CD14-positive monocyte (primary cell): ENCODE measurements around the gene TMEM95. TPM values are rescaled to one million over a fixed set of nuclear protein-coding genes. Genes with fewer than 3 reads are reported as not detected.

Experiments used
- DNase-seq, 3 donors: peaks; one replicate each; pipeline ENCODE4 v3.0.0-alpha.2; 2011 to 2022
- H2AFZ ChIP-seq: 2 replicates; pipeline ENCODE4 v1.6.0; 2012; ENCODE audit warnings: mild to moderate bottlenecking, low read depth, low read length, inconsistent platforms; ENCODE audit not compliant: insufficient read depth, poor library complexity, severe bottlenecking
- H3K27ac ChIP-seq, 2 donors: 1 replicate in 1 of 2; 2 replicates in 1 of 2; pipeline ENCODE4 v1.5.1; 2012 to 2013; ENCODE audit warnings: low read length in 2 of 2, control low read depth in 1 of 2, inconsistent platforms in 1 of 2, low read depth in 1 of 2, mild to moderate bottlenecking in 1 of 2
- H3K27me3 ChIP-seq, 2 donors: one replicate each; pipeline versions ENCODE4 v1.6.0 to v1.6.1; 2011 to 2013; ENCODE audit warnings: low read length in 2 of 2; ENCODE audit not compliant: control insufficient read depth in 2 of 2, insufficient read depth in 2 of 2
- H3K36me3 ChIP-seq, 2 donors: replicated peaks in 1 of 2; 1 replicate in 1 of 2; 2 replicates in 1 of 2; pipeline versions ENCODE4 v1.5.1 to v1.6.1; 2012 to 2013; ENCODE audit warnings: low read length in 2 of 2, control low read depth in 1 of 2, inconsistent platforms in 1 of 2, mild to moderate bottlenecking in 1 of 2; ENCODE audit not compliant: insufficient read depth in 2 of 2, control insufficient read depth in 1 of 2
- H3K4me1 ChIP-seq, 2 donors: 1 replicate in 1 of 2; 2 replicates in 1 of 2; pipeline versions ENCODE4 v1.5.1 to v1.6.1; 2012 to 2013; ENCODE audit warnings: low read length in 2 of 2, control low read depth in 1 of 2, inconsistent platforms in 1 of 2, mild to moderate bottlenecking in 1 of 2, moderate library complexity in 1 of 2; ENCODE audit not compliant: insufficient read depth in 2 of 2, control insufficient read depth in 1 of 2
- H3K4me2 ChIP-seq: replicated peaks from 2 replicates; pipeline ENCODE3; 2012; ENCODE audit warnings: low read length, moderate library complexity, mild to moderate bottlenecking; ENCODE audit not compliant: poor library complexity, severe bottlenecking; ENCODE audit errors: extremely low read depth
- H3K4me3 ChIP-seq, 3 experiments: fragments of 200-600 bp in 1 of 3; sonication (generic) in 1 of 3; replicated peaks in 1 of 3; 1 replicate in 2 of 3; 2 replicates in 1 of 3; pipeline ENCODE4 v1.5.1; 2011 to 2013; ENCODE audit warnings: low read length in 3 of 3, mild to moderate bottlenecking in 3 of 3, control low read depth in 2 of 3, low read depth in 2 of 3, inconsistent platforms in 1 of 3, moderate library complexity in 1 of 3
- H3K79me2 ChIP-seq: 2 replicates; pipeline ENCODE4 v1.6.0; 2012; ENCODE audit warnings: mild to moderate bottlenecking, control low read depth, inconsistent platforms, low read length, moderate library complexity; ENCODE audit not compliant: insufficient read depth
- H3K9ac ChIP-seq: 2 replicates; pipeline ENCODE4 v1.6.0; 2017; ENCODE audit warnings: low read length, mild to moderate bottlenecking; ENCODE audit not compliant: insufficient read depth, poor library complexity, severe bottlenecking
- H3K9me3 ChIP-seq, 2 donors: replicated peaks in 1 of 2; 1 replicate in 1 of 2; 2 replicates in 1 of 2; pipeline versions ENCODE4 v1.5.1 to v1.6.1; 2012 to 2013; ENCODE audit warnings: low read length in 2 of 2, control low read depth in 1 of 2; ENCODE audit not compliant: control insufficient read depth in 1 of 2, insufficient read depth in 1 of 2
- H4K20me1 ChIP-seq: 2 replicates; pipeline ENCODE4 v1.6.0; 2012; ENCODE audit warnings: mild to moderate bottlenecking, low read length, control low read depth, moderate library complexity; ENCODE audit not compliant: insufficient read depth
- H3K27ac Mint-ChIP-seq, 7 donors: one replicate each; pipeline ENCODE4 v1.8.0; 2020; ENCODE audit warnings: mild to moderate bottlenecking in 7 of 7, mixed read lengths in 7 of 7, moderate library complexity in 6 of 7, inconsistent platforms in 2 of 7
- H3K27me3 Mint-ChIP-seq, 3 donors: one replicate each; pipeline ENCODE4 v1.8.0; 2021 to 2022; ENCODE audit warnings: low read depth in 3 of 3, mild to moderate bottlenecking in 3 of 3, mixed read lengths in 3 of 3, moderate library complexity in 3 of 3, inconsistent platforms in 1 of 3
- H3K36me3 Mint-ChIP-seq, 2 donors: one replicate each; pipeline ENCODE4 v1.8.0; 2020; ENCODE audit warnings: mixed read lengths in 2 of 2, inconsistent platforms in 1 of 2, mild to moderate bottlenecking in 1 of 2
- H3K4me1 Mint-ChIP-seq: one replicate; pipeline ENCODE4 v1.8.0; 2020; ENCODE audit warnings: mild to moderate bottlenecking, mixed read lengths
- H3K4me3 Mint-ChIP-seq, 2 donors: one replicate each; pipeline ENCODE4 v1.8.0; 2020; ENCODE audit warnings: mild to moderate bottlenecking in 2 of 2, mixed read lengths in 2 of 2, moderate library complexity in 1 of 2
- H3K9me3 Mint-ChIP-seq, 7 donors: one replicate each; pipeline ENCODE4 v1.8.0; 2020 to 2022; ENCODE audit warnings: mixed read lengths in 7 of 7, mild to moderate bottlenecking in 6 of 7, moderate library complexity in 6 of 7, inconsistent platforms in 2 of 7
- CTCF ChIP-seq: fragments of 200-600 bp; IDR thresholded peaks from one replicate; pipeline ENCODE4 v1.8.0; 2022; ENCODE audit warnings: antibody characterized with exemption, mild to moderate bottlenecking
- WGBS: methylation state at CpG from one replicate; pipeline ENCODE4 v1.1.5; 2013; ENCODE audit warnings: missing lambda C conversion rate; ENCODE audit not compliant: insufficient coverage; 5-methylcytosine and 5-hydroxymethylcytosine counted together
- intact Hi-C, 2 donors: fragments of 100-400 bp; cut with micrococcal nuclease; formaldehyde crosslinking; loops; one replicate each; pipeline versions ENCODE4 v1.15.0 to v1.15.1; 2023
- polyA plus RNA-seq, 3 donors: library from polyadenylated mRNA; depleted of rRNA in 1 of 3; unstranded in 2 of 3; stranded (reverse) in 1 of 3; fragments of 300-500 nt in 2 of 3; fragments of >200 nt in 1 of 3; fragmentation: Illumina TruSeq in 2 of 3; gene quantifications; 1 replicate in 2 of 3; 2 replicates in 1 of 3; pipeline ENCODE4 v1.2.3, GENCODE V29; 2012 to 2021

TMEM95 gene
- polyA plus RNA-seq, 3 donors: not detected

- Mint-ChIP-seq H3K27me3 (peaks cover 3 to 6% (median 4%) of the 10 kb centered on the region in 3 donors), H3K9me3 (peaks cover 0 to 2% (median 0%) of the 10 kb centered on the region in 7 donors), H3K4me3 (no peak overlapping the region), H3K36me3 (no peaks in the 10 kb centered on the region), H3K27ac (no peak overlapping the region), H3K4me1 (peaks cover 31% of the 10 kb centered on the region)
- no peak overlapping the region for H3K4me3 ChIP-seq
- H3K4me1 ChIP-seq: peaks cover 22 to 42% of the 10 kb centered on the region in 2 donors
- H3K9ac ChIP-seq: no peak overlapping the region
- H3K27me3 ChIP-seq: no peaks in the 10 kb centered on the region
- no peaks in the 10 kb centered on the region for H3K9me3 ChIP-seq
- H2AFZ ChIP-seq: no peak overlapping the region
- no peaks in the 10 kb centered on the region for H3K79me2 ChIP-seq
- no peak overlapping the region for H3K4me2 ChIP-seq
- H3K36me3 ChIP-seq: no peaks in the 10 kb centered on the region
- intact Hi-C loops: loop anchor here in 1 of 2 donors (10.0 kb wide), 2 partner anchors 129 to 209 kb away; partner anchors contain the start of genes POLR2A, SENP3 and SLC35G6
- no CpG with 5 or more reads among the region's 8 CpGs for WGBS
- no peak overlapping the region for H3K27ac ChIP-seq
- peaks cover 13% of the 10 kb centered on the region for H4K20me1 ChIP-seq
- TF ChIP-seq CTCF: no peak
- DNase-seq: no peak
These were observed 617 bp downstream of the TMEM95 start for GRCh38 chr17:7355573-7355972.

GRCh38 chr17:7356072-7356549 is 1.2 kb downstream of the TMEM95 start:
- H3K4me3 Mint-ChIP-seq: no peak overlapping the region
- no peak overlapping the region for H3K27ac ChIP-seq

More at GRCh38 chr17:7356072-7356549, 1.2 kb downstream of the TMEM95 start:
- under 1% methylated on average over 10 of the region's 12 CpGs for WGBS
- Mint-ChIP-seq H3K4me1 (peaks cover 26% of the 10 kb centered on the region), H3K9me3 (peaks cover 0 to 2% (median 0%) of the 10 kb centered on the region in 7 donors), H3K36me3 (no peaks in the 10 kb centered on the region), H3K27ac (no peak overlapping the region), H3K27me3 (peaks cover 3 to 10% (median 4%) of the 10 kb centered on the region in 3 donors)
- Histone ChIP-seq H3K27me3 (no peaks in the 10 kb centered on the region), H3K79me2 (no peaks in the 10 kb centered on the region), H3K9me3 (no peaks in the 10 kb centered on the region), H3K4me2 (no peak overlapping the region), H3K4me1 (peaks cover 17 to 36% of the 10 kb centered on the region in 2 donors), H4K20me1 (peaks cover 8% of the 10 kb centered on the region), H3K9ac (no peak overlapping the region), H3K4me3 (no peak overlapping the region), H2AFZ (no peak overlapping the region), H3K36me3 (no peaks in the 10 kb centered on the region)
- intact Hi-C loops: loop anchor here in 1 of 2 donors (1.0 to 10.0 kb wide), 3 partner anchors 10 to 209 kb away; partner anchors contain the start of genes POLR2A, SENP3 and SLC35G6
- DNase-seq: peak; percentile 79 to 80 (median 80)
- peak; percentile 96 for TF ChIP-seq CTCF
